Endothelial cell (in vitro differentiated cells): ENCODE results near the gene SND1. TPM values are rescaled to one million over a fixed set of nuclear protein-coding genes. Genes with fewer than 3 reads are reported as not detected.

Experiments used
- DNase-seq: peaks from one replicate; pipeline ENCODE4 v3.0.0; 2021; ENCODE audit warnings: low spot score
- H3K27ac Mint-ChIP-seq: one replicate; pipeline ENCODE4 v1.8.0; 2021; ENCODE audit warnings: mixed read lengths, inconsistent platforms; ENCODE audit not compliant: unreplicated experiment
- H3K27me3 Mint-ChIP-seq: one replicate; pipeline ENCODE4 v1.8.0; 2021; ENCODE audit warnings: mild to moderate bottlenecking, moderate library complexity, mixed read lengths, inconsistent platforms; ENCODE audit not compliant: unreplicated experiment
- H3K36me3 Mint-ChIP-seq: one replicate; pipeline ENCODE4 v1.8.0; 2021; ENCODE audit warnings: mild to moderate bottlenecking, low read depth, mixed read lengths, inconsistent platforms; ENCODE audit not compliant: unreplicated experiment
- H3K4me1 Mint-ChIP-seq: one replicate; pipeline ENCODE4 v1.8.0; 2021; ENCODE audit warnings: mild to moderate bottlenecking, mixed read lengths, inconsistent platforms; ENCODE audit not compliant: unreplicated experiment
- H3K4me3 Mint-ChIP-seq: one replicate; pipeline ENCODE4 v1.8.0; 2021; ENCODE audit warnings: mild to moderate bottlenecking, mixed read lengths, inconsistent platforms; ENCODE audit not compliant: unreplicated experiment
- H3K9me3 Mint-ChIP-seq: one replicate; pipeline ENCODE4 v1.8.0; 2021; ENCODE audit warnings: mixed read lengths, inconsistent platforms; ENCODE audit not compliant: unreplicated experiment
- CTCF ChIP-seq: fragments of 200-600 bp; sonication (generic); IDR thresholded peaks from one replicate; pipeline ENCODE4 v1.5.0; 2021; ENCODE audit warnings: antibody characterized with exemption; ENCODE audit not compliant: unreplicated experiment
- total RNA-seq: library from RNA; stranded (reverse); fragmentation: NEBNext Ultra II Directional; extraction: Animal tissue kit (Norgen Biotek cat#: 25700); gene quantifications from one replicate; pipeline ENCODE4 v1.2.1, GENCODE V29; 2021; ENCODE audit not compliant: unreplicated experiment

The SND1 gene
- total RNA-seq, 1 donor from 2014 or later = 375 TPM

- Mint-ChIP-seq H3K4me3 (no peak overlapping the region), H3K4me1 (peaks cover 62% of the 10 kb centered on the region), H3K27me3 (peaks cover 7% of the 10 kb centered on the region), H3K27ac (no peak overlapping the region), H3K9me3 (no peaks in the 10 kb centered on the region), H3K36me3 (peaks cover 23% of the 10 kb centered on the region)
- TF ChIP-seq CTCF = no peak
- no peak for DNase-seq
Observed at GRCh38 chr7:127812540-127812939, 160.5 kb downstream of the SND1 start.

GRCh38 chr7:127813991-127814541 is 162.1 kb downstream of the SND1 start:
- Mint-ChIP-seq H3K27ac (no peak overlapping the region), H3K4me1 (peaks cover 58% of the 10 kb centered on the region), H3K36me3 (peaks cover 17% of the 10 kb centered on the region), H3K4me3 (no peak overlapping the region), H3K9me3 (no peaks in the 10 kb centered on the region), H3K27me3 (peaks cover 13% of the 10 kb centered on the region)
- DNase-seq = no peak
- TF ChIP-seq CTCF = no peak

- peaks cover 13% of the 10 kb centered on the region for H3K27me3 Mint-ChIP-seq
- H3K4me3 Mint-ChIP-seq = no peak overlapping the region
- peaks cover 62% of the 10 kb centered on the region for H3K4me1 Mint-ChIP-seq
- no peak overlapping the region for H3K27ac Mint-ChIP-seq
- H3K9me3 Mint-ChIP-seq = no peaks in the 10 kb centered on the region
- DNase-seq = no peak
- TF ChIP-seq CTCF = no peak
- peaks cover 9% of the 10 kb centered on the region for H3K36me3 Mint-ChIP-seq
Observed at GRCh38 chr7:127815631-127816145, 163.7 kb downstream of the SND1 start.

GRCh38 chr7:127816354-127817190 is 164.6 kb downstream of the SND1 start:
- TF ChIP-seq CTCF = no peak
- Mint-ChIP-seq H3K27ac (no peak overlapping the region), H3K27me3 (peaks cover 13% of the 10 kb centered on the region), H3K9me3 (no peaks in the 10 kb centered on the region), H3K4me1 (peaks cover 67% of the 10 kb centered on the region), H3K4me3 (no peak overlapping the region), H3K36me3 (peaks cover 9% of the 10 kb centered on the region)
- DNase-seq = no peak

- H3K4me3 Mint-ChIP-seq = no peak overlapping the region
- H3K27ac Mint-ChIP-seq = no peak overlapping the region
- H3K4me1 Mint-ChIP-seq = peaks cover 67% of the 10 kb centered on the region
- H3K27me3 Mint-ChIP-seq = peaks cover 13% of the 10 kb centered on the region
- no peak for TF ChIP-seq CTCF
- DNase-seq = no peak
- no peaks in the 10 kb centered on the region for H3K9me3 Mint-ChIP-seq
- peaks cover 9% of the 10 kb centered on the region for H3K36me3 Mint-ChIP-seq
Observed at GRCh38 chr7:127817466-127817865, 165.5 kb downstream of the SND1 start.
